Fibroblast of lung (primary cell): ENCODE measurements around the gene SLC35E1. TPM values are rescaled to one million over a fixed set of nuclear protein-coding genes. Genes with fewer than 3 reads are reported as not detected.

Experiments used
- DNase-seq, 2 donors: peaks; one replicate each; pipeline versions ENCODE4 v3.0.0 to v3.0.0-alpha.2; 2010; ENCODE audit warnings: low read depth in 2 of 2
- H2AFZ ChIP-seq: 2 replicates; pipeline ENCODE4 v1.5.1; 2012; ENCODE audit warnings: low read length, control low read depth, inconsistent platforms
- H3K27ac ChIP-seq: 2 replicates; pipeline ENCODE4 v1.5.1; 2011; ENCODE audit warnings: low read length, control low read depth; ENCODE audit not compliant: insufficient read depth
- H3K27me3 ChIP-seq: 2 replicates; pipeline ENCODE4 v1.5.1; 2011; ENCODE audit warnings: mild to moderate bottlenecking, low read length; ENCODE audit not compliant: control insufficient read depth, insufficient read depth
- H3K36me3 ChIP-seq: 2 replicates; pipeline ENCODE4 v1.5.1; 2011; ENCODE audit warnings: low read length; ENCODE audit not compliant: control insufficient read depth, insufficient read depth
- H3K4me1 ChIP-seq: 2 replicates; pipeline ENCODE4 v1.5.1; 2011; ENCODE audit warnings: low read length; ENCODE audit not compliant: control insufficient read depth, insufficient read depth; ENCODE audit errors: extremely low read depth
- H3K4me2 ChIP-seq: 2 replicates; pipeline ENCODE4 v1.5.1; 2011; ENCODE audit warnings: low read length, control low read depth; ENCODE audit not compliant: insufficient read depth; ENCODE audit errors: extremely low read depth
- H3K4me3 ChIP-seq, 4 experiments: fragments of 200-600 bp in 1 of 4; sonication (generic) in 1 of 4; replicated peaks in 1 of 4; 2 replicates each; pipeline ENCODE4 v1.5.1; 2011 to 2016; ENCODE audit warnings: low read length in 4 of 4, low read depth in 3 of 4, mild to moderate bottlenecking in 3 of 4, control low read depth in 2 of 4, inconsistent platforms in 1 of 4, mixed read lengths in 1 of 4; ENCODE audit not compliant: insufficient read depth in 1 of 4; ENCODE audit errors: control extremely low read depth in 1 of 4
- H3K79me2 ChIP-seq: 2 replicates; pipeline ENCODE4 v1.5.1; 2012; ENCODE audit warnings: mild to moderate bottlenecking, low read length, inconsistent platforms; ENCODE audit not compliant: control insufficient read depth, insufficient read depth
- H3K9ac ChIP-seq: 2 replicates; pipeline ENCODE4 v1.5.1; 2011; ENCODE audit warnings: mild to moderate bottlenecking, low read length, control low read depth; ENCODE audit not compliant: insufficient read depth
- H3K9me3 ChIP-seq: 2 replicates; pipeline ENCODE4 v1.5.1; 2012; ENCODE audit warnings: low read depth, low read length; ENCODE audit not compliant: control insufficient read depth, insufficient read depth
- H4K20me1 ChIP-seq: 2 replicates; pipeline ENCODE4 v1.5.1; 2011; ENCODE audit warnings: low read length; ENCODE audit not compliant: control insufficient read depth, insufficient read depth; ENCODE audit errors: extremely low read depth
- EZH2 ChIP-seq: IDR thresholded peaks from 2 replicates; pipeline ENCODE4 v1.5.1; 2012; ENCODE audit warnings: low read length, control low read depth, mild to moderate bottlenecking; ENCODE audit errors: missing control alignments
- polyA minus RNA-seq: library from RNA; depleted of rRNA, polyadenylated mRNA; stranded (reverse); fragments of >200 nt; gene quantifications from 2 replicates; pipeline ENCODE4 v1.2.3, GENCODE V29; 2011; ENCODE audit warnings: low replicate concordance
- polyA plus RNA-seq, 2 donors: library from polyadenylated mRNA; depleted of rRNA in 1 of 2; stranded (reverse) in 1 of 2; unstranded in 1 of 2; fragments of >200 nt; gene quantifications; 2 replicates each; pipeline ENCODE4 v1.2.1, GENCODE V29; 2011 to 2012; ENCODE audit warnings: missing spikeins in 1 of 2
- total RNA-seq: library from RNA; depleted of rRNA; stranded (reverse); fragments of >200 nt; gene quantifications from 2 replicates; pipeline ENCODE4 v1.2.1, GENCODE V29; 2014
- TF ChIP-seq, protein P1 (sequence below), 2 donors: IDR thresholded peaks in 1 of 2; conservative IDR thresholded peaks in 1 of 2; 1 replicate in 1 of 2; 2 replicates in 1 of 2; pipeline ENCODE4 v1.5.1; 2011 to 2012; ENCODE audit warnings: low read length in 2 of 2, control low read depth in 1 of 2, inconsistent platforms in 1 of 2, low read depth in 1 of 2, mild to moderate bottlenecking in 1 of 2

SLC35E1 gene
- total RNA-seq (16.9 and 19.0 TPM in 2 replicates), polyA plus RNA-seq (34.0 and 36.1 TPM in 2 replicates), polyA minus RNA-seq (81.7 and 90.8 TPM in 2 replicates)
- polyA plus RNA-seq (2012), result 31.3 and 37.8 TPM in 2 replicates

DNA sequence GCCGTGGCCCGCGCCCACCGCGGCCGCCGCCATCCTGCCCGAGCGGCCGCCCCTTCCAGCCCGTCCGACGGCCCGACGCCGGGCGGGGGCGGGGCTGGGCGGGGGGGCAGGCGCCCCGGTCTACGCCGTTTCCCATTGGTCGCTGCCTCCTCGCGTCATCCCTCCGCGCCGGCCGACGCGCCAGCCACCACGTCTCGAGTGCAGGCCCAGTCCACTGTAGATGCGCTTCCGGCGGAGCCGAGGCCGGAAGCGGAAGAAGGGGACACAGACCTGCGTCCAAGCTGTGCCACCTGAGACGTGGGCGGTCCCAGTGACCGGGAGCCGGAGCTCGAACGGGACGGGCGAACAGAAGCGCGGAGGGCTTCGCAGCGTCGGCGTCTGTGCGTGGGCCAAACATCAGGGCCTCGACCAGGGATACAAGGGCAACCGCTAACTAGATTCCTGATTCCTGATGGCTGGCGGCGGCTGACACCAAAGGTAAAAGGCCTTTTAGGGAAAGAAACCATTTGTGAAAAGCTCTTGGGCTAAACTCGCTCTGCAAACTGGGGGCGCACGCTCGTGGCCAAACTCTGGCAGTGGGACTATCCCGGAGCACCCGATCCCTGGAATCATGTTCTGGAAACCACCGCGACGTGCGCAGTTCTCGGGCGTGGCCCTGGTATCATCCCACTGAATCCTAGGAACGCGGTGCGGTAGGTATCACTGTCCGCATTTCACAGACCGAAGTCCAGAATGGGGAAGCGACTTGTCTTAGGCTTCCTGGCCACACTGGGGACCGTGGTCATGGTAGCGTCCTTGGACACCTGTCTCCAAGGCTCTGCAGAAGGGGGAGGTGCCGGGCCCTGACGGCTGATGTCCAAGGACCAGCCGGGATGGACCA is at the start of gene SLC35E1:
TSS of gene SLC35E1 (minus strand) at position 84 of the 880 bp plus-strand sequence. CDS start at position 33, 51 bp downstream.
- Histone ChIP-seq H4K20me1 (no peaks in the 10 kb centered on the region), H3K9me3 (no peaks in the 10 kb centered on the region), H3K4me2 (peak within 1 kb of the TSS; percentile 85), H3K27ac (peak within 1 kb of the TSS; percentile 86), H3K36me3 (peaks cover 19% of the 10 kb centered on the region), H2AFZ (peak within 1 kb of the TSS; percentile 72), H3K27me3 (no peaks in the 10 kb centered on the region), H3K4me3 (peak within 1 kb of the TSS; percentile 63 to 98 (median 88)), H3K9ac (peak within 1 kb of the TSS; percentile 85), H3K4me1 (peaks cover 12% of the 10 kb centered on the region), H3K79me2 (peaks cover 73% of the 10 kb centered on the region)
- TF ChIP-seq, protein P1, sequence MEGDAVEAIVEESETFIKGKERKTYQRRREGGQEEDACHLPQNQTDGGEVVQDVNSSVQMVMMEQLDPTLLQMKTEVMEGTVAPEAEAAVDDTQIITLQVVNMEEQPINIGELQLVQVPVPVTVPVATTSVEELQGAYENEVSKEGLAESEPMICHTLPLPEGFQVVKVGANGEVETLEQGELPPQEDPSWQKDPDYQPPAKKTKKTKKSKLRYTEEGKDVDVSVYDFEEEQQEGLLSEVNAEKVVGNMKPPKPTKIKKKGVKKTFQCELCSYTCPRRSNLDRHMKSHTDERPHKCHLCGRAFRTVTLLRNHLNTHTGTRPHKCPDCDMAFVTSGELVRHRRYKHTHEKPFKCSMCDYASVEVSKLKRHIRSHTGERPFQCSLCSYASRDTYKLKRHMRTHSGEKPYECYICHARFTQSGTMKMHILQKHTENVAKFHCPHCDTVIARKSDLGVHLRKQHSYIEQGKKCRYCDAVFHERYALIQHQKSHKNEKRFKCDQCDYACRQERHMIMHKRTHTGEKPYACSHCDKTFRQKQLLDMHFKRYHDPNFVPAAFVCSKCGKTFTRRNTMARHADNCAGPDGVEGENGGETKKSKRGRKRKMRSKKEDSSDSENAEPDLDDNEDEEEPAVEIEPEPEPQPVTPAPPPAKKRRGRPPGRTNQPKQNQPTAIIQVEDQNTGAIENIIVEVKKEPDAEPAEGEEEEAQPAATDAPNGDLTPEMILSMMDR (conservative IDR thresholded peaks at IDR 0.05 in 1 of 2, IDR thresholded peaks at IDR 0.05 in 1 of 2; ENCODE audit: low read depth in 1 of 2, low read length in 2 of 2), result no peak
- TF ChIP-seq EZH2, result no peak
- DNase-seq, result peak; percentile 93 to 94

DNA sequence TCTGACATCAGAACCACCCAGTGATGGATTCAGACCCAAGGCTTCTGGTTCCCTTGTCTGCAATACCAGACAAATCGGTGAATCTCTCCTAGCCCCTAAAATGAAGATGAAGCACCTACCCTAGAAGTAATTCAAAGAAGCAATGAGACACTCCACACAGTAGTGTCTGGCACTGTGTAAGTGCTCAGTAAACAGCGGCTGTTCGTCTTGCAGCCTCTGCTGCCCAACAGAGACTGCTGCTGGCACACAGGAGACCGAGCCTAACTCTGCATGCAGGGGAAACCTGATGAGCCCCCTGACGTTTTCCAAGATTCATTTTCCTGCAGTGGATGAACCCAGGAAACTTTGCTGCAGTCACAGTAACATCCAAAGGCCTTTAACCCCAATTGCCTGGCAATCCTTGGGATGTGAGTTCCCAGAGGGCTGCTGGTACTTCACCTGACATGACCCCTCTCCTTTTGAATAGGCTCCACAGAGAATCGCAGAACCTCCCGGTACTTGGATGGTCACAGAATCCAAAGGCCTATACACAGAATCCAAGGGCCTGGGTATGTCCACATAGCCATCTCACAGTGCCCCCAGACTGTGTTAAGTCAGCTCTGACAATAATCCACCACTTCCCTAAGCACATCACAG is 49.1 kb upstream of the SLC35E1 start:
- no peak overlapping the region for H2AFZ ChIP-seq
- H3K4me1 ChIP-seq, result peaks cover 2% of the 10 kb centered on the region
- H3K79me2 ChIP-seq, result peaks cover 100% of the 10 kb centered on the region
- no peaks in the 10 kb centered on the region for H4K20me1 ChIP-seq
- H3K4me3 ChIP-seq, result no peak overlapping the region
- DNase-seq, result no peak
- peaks cover 5% of the 10 kb centered on the region for H3K36me3 ChIP-seq
- H3K9me3 ChIP-seq, result no peaks in the 10 kb centered on the region
- H3K27me3 ChIP-seq, result no peaks in the 10 kb centered on the region
- H3K27ac ChIP-seq, result no peak overlapping the region
- TF ChIP-seq, protein P1 (conservative IDR thresholded peaks at IDR 0.05 in 1 of 2, IDR thresholded peaks at IDR 0.05 in 1 of 2; ENCODE audit: low read depth in 1 of 2, low read length in 2 of 2), result no peak
- TF ChIP-seq EZH2, result no peak
- no peak overlapping the region for H3K9ac ChIP-seq
- H3K4me2 ChIP-seq, result no peak overlapping the region

DNA sequence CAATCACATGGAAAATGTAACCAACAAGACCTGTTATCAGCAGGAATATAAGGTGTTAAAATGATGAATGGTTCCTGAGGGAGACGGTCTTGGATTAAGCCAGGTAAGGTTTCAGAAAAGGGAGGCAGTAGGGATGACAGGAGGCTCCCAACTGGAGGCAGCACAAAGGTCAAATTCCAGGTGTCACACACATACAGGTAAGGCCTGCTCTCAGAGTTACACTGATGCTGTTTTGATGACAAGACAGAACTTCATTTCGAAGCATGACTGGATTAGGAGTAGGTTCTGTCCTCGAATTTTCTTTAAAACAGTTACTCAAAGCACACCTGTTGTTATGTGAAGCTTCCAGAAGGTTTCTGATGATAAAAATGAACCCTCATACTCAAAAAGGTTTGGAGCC is 48.4 kb upstream of the SLC35E1 start:
- peaks cover 2% of the 10 kb centered on the region for H3K4me1 ChIP-seq
- H3K27me3 ChIP-seq, result no peaks in the 10 kb centered on the region
- H4K20me1 ChIP-seq, result no peaks in the 10 kb centered on the region
- no peak for TF ChIP-seq EZH2
- TF ChIP-seq, protein P1 (conservative IDR thresholded peaks at IDR 0.05 in 1 of 2, IDR thresholded peaks at IDR 0.05 in 1 of 2; ENCODE audit: low read depth in 1 of 2, low read length in 2 of 2), result no peak
- H3K4me2 ChIP-seq, result no peak overlapping the region
- H3K27ac ChIP-seq, result no peak overlapping the region
- peaks cover 5% of the 10 kb centered on the region for H3K36me3 ChIP-seq
- H2AFZ ChIP-seq, result no peak overlapping the region
- H3K9ac ChIP-seq, result no peak overlapping the region
- H3K4me3 ChIP-seq, result no peak overlapping the region
- H3K9me3 ChIP-seq, result no peaks in the 10 kb centered on the region
- peaks cover 100% of the 10 kb centered on the region for H3K79me2 ChIP-seq
- DNase-seq, result no peak
